T-helper 1 cell (primary cell): ENCODE measurements around the gene GPR27.
A peak's percentile ranks its signal among the peaks of the same experiment; 100 is the strongest.

Experiments
- DNase-seq, 5 donors: peaks; one replicate each; pipeline ENCODE4 v3.0.0-alpha.2; 2012 to 2020

GPR27 gene

DNA sequence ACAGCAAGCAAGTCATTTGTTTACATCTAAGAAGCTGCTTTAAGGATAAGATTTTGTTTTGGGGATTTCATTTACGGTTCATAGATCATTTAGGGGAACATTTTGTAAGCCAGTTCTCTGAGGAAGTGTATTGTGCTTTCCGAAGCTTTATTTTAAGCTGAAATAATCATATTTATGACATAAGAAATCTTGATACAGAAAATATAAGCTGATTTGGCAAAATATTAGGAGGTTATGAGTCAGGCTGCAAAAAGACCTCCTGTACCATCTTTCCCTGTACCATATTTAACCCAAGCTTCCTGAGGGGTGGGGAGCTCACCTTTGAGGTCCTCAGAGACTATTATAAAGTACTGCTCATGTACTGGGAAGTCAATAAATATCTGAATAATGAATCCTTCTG, 20.3 kb upstream of the GPR27 start:
- DNase-seq: no peak

DNA sequence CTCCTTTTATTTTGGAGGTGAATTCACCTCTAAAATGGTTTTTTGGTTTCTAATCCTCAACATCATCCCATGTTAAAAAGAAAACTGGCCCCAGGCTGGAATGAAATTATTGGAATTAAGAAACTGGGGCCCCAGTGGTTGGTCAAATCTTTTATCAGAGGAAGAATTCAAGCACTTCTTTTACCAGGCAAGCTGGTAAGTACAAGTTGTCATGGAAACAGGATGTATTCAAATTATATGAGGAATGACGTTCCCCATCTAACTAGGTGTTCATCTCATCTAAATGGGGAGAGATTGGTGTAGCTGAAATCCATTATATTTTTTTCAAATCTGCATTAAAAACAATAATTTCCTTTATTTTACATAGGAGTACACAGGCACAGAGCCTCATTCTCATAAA, 18.8 kb upstream of the GPR27 start:
- DNase-seq: no peak

DNA sequence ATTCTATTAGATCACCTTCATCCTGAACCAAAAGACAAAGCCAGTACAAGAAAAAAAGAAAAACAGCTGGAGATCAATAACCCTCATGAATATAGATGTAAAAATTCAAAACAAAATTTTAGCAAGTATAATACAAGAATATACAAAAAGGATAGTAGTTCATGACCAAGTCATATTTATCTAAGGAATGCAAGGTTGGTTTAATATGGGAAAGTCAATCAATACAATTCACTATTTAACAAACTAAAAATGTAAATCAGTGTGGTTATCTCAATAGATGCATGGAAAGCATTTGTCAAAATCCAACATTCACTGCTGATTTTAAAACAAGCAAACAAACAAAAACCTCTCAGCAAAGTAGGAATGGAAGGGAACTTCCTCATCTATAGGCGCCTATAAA, 11.0 kb upstream of the GPR27 start:
- DNase-seq: no peak

DNA sequence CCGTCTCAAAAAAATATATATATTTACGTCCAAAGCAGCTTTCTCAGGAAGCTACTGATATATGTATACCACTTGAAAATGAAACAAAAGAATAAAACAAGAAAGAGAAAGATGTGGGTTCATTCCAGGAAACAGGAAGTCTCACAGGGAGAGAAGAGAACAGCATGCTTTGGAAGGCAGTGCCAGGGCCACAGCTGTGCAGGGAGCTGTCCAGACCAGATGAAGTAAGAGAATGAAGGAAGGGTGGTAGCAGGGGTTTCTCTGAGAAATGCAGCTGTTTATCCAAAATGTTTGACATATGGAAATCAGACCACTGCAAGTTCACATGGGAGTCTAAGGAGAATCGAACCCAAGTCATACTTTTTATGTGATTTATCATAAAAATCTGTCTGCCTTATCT, 8.9 kb upstream of the GPR27 start:
- DNase-seq: no peak

DNA sequence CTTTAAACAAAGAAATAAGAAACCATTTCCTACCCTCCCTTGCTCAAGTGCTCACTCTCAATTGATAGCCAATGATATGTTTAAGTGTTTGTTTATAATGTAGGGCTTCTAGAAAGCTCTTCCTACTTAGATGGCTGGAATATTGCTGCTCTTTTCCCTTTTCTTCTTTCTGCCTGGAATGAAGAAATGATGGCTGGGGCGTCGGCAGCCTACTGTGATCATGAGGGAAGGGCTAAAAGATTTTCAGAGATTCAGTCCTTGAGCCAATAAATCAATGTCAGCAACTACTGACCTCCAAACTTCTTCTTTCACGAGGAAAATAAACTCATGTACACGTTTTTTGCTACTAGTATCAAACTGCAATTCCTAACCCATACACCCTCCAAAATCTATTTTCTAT, 2.1 kb upstream of the GPR27 start:
- no peak for DNase-seq

DNA sequence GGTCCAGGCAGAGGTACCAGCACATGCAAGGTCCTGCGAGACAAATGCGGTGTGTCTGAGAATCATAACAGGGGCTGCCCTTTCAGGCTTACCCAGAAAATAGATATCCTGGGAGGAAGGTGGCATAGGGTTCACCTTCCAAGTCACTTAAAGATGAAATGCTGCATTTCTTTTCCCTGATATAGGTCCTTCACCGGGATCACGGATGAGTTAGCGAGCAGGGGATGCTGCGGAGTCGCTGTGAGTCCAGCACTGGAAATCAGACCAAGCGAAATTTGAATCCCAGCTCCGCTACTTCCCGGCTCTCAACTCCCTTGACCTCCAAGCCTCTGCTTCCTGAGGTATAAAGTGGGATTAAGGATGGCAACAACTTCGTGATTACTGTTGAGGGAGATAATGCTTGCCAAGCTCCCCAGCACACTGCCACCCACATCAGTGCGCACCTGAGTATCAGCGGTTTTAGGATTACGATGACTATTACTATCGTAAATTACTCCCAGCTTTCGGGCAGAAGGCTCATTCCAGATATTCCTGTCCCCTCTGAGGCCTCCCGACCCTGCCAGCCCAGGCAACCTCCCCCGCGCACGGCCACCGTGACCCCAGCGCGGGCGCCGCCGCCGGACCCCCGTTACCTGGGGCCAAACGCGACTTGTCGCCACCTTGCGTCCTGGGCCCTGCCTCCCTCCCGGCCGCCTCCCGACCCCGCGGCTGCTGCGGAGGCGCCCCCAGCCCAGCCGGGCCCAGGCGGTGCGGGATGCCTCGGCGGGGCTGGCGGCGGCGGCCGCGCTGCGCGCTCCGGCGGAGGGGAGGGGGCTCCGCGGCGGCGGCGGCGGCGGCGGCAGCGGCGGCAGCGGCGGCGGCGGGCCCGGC, 589 bp upstream of the GPR27 start:
- DNase-seq: no peak

DNA sequence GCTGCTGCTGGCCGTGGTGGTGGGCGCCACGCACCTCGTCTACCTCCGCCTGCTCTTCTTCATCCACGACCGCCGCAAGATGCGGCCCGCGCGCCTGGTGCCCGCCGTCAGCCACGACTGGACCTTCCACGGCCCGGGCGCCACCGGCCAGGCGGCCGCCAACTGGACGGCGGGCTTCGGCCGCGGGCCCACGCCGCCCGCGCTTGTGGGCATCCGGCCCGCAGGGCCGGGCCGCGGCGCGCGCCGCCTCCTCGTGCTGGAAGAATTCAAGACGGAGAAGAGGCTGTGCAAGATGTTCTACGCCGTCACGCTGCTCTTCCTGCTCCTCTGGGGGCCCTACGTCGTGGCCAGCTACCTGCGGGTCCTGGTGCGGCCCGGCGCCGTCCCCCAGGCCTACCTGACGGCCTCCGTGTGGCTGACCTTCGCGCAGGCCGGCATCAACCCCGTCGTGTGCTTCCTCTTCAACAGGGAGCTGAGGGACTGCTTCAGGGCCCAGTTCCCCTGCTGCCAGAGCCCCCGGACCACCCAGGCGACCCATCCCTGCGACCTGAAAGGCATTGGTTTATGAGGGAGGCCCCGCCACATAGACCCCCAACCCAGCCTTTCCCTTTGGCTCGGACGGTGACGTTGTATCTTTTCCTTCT, 1.1 kb downstream of the GPR27 start:
- no peak for DNase-seq

DNA sequence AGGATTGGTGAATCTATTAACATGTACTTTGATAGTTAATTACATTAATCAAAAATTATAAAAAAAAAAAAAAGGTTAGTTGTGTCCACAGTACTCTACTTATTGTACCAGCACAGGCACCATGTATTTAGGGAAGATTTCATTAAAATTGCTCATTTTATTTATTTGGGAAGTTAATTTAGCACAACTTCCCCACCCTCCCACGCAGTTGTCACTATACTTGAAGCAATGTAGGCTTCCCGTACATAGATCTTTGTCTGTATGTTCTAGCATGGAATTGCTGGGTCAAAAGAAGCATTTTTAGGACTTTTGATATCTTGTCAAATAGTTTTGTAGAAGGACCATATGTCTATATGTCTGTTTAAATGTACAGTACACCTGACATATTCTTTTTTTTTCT, 4.4 kb downstream of the GPR27 start:
- DNase-seq: no peak

DNA sequence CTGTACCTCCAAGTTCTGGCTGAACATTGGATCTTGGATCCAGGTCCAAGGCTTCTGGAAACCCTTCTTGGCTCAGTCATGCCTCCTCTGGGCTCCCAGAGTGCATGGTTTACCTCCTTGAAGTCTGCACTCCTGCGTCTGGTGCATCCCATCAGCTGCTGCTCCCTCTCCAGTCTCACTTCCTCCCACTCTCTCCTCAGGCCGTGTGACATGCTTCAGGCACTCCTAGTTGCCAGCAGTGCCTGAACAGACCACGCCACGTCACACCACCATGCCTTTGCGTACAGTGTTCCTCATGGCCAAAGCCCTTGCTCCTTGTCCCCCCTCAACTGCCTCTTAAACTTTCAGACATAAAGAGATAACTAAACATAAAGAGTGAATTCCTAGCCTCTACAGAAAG, 5.7 kb downstream of the GPR27 start:
- no peak for DNase-seq

DNA sequence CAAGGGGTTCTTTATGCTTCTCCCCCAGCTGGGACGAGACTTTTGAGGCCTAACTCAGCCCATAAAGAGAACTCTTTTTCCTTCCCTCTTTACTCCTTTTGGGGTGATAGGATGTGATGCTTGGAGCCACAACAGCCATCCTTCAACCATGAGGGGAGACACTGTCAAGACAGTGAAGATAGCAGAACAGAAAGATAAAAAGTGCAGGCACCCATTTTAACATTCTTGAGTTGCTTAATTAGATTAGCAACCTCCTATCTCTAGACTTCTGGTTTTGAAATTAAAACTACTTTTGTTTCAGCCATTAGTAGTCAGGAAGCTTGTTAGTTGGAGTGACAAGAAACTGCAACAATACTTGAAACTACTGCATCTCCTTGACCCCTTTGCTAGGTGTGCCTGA, 6.5 kb downstream of the GPR27 start:
- DNase-seq: no peak

DNA sequence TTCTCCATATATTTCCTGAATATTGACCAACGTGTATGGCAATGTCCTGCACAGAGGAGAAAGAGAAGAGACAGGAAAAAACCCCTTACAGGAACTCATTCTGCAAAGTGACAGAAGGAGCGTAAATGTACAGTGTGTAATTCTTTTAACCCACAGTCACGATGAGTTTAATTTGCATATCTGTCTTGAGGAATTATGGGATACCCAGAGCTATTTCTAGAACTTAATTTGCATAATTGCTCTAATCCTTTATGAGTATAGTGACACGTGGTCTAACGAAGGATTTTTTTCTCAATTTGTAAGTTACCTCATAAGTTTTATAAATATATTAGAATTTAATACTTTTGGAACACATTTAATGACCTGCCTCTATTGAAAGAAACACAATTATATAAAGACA, 9.8 kb downstream of the GPR27 start:
- no peak for DNase-seq

DNA sequence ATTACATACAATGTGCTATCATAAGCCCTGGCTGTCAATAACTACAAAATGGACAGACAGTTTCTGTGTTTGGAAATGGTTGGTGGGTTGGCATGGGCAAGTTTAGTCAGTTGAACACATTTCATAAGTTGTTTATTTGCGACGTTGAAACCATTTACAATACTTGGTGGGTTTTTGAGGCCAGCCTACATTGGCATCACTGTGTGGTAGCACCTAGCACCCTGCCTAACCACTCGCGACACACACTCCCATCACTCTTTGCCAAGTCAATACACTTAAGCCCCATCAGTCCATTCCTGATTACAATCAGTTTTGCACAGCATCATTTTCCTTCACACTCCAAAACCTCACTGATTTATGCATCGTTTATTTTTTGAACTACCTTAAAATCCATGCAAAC, 17.5 kb downstream of the GPR27 start:
- DNase-seq: no peak

DNA sequence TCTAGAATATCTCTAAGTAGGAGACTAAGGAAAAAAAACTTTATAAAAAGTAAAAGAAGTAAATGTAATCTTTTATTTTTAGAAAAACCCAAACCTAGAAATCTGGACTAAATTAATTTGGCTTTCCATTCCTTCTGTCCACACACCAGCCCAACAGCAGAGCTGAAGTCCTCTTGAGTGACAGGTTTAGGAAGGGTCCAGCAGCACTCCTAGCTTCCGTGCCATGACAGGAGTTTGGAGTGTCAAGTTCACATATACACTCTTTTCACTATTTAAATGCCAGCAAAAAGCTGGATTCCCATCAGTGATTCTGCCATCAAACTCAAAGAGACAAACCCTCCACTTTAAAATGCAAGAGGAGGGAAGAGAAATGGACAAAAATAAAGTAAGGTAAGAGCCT, 18.2 kb downstream of the GPR27 start:
- no peak for DNase-seq

DNA sequence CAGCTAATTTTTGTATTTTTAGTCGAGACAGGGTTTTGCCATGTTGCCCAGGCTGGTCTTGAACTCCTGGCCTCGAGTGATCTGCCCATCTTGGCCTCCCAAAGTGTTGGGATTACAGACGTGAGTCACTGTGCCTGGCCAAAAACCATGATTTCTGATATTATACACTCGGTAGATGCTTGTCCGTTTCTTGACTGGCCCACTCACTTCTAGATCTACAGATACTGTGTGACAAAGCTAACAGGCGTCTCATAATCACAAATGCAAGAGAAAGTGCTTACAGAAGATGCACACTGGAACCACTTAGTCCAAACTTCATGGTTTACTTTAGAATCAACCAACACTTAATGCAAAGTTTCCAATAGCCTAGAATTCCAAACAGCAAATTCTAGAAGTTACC, 22.9 kb downstream of the GPR27 start:
- DNase-seq: no peak

DNA sequence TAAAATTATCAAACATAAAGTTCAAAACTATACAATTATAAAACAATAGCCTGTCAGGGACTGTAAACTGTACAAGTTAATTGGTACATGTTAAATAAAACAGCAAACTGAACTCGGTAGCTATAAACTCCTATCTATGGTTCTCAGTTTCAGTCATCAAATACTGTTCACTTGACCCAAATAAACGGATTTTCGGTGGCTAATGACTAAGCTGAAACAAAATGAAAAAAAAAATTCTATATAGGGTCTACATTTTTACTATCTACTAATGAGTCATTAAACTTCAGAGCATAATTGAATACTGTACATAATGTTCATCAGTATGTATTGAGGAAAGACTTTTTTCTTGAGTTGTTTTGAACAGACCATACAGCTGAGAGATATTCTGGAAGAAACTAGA, 24.7 kb downstream of the GPR27 start:
- peak in 1 of 5 donors; percentile 65 for DNase-seq

DNA sequence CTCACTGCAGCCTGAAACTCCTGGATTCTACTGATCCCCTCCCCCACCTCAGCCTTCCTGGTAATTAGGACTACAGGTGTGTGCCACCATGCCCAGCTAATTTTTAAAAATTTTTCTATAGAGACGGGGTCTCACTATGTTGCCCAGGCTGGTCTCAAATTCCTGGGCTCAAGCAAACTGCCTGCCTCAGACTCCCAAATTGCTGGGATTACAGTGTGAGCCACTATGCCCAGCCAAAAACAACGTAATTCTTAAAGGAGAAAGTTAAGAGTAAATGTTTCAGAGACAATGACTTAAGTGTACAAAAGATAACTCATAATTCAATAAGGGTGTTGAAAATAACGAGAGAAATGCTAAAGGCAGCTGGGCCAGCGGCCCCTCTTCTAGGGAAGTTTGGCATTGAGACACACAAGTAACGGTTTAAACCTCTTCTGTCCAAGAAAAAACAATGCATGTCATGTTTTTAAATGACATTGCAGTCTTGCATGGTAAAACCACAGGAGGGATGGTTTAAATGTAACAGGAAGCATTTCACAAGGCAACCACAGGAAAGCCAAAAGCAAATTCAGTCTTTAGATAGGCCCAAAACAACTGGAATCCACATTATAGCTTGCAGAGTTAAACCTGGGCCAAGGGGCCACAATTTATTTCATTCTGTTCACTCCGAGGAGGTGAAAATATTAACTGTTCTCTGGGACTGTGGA, 26.2 kb downstream of the GPR27 start:
- peak in 1 of 5 donors; percentile 65 for DNase-seq

DNA sequence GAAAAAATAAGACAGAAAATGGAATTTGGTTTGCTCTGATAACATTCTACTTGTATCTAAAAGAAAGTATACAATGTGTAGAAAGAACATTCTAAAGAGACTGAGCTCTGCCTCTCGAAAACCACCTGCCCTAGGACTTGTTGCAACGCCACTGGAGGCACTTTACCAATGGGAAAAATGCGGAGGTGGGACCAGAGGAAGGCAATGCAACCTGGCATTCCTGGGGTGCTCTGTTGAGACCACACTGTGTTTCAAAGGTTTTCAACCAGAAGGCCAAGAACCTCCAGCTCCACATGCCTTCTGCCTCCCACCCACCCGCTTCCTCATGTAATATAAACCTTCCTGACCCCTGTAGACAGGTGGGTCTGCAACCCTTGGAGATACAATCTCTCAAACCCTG, 26.8 kb downstream of the GPR27 start:
- no peak for DNase-seq

DNA sequence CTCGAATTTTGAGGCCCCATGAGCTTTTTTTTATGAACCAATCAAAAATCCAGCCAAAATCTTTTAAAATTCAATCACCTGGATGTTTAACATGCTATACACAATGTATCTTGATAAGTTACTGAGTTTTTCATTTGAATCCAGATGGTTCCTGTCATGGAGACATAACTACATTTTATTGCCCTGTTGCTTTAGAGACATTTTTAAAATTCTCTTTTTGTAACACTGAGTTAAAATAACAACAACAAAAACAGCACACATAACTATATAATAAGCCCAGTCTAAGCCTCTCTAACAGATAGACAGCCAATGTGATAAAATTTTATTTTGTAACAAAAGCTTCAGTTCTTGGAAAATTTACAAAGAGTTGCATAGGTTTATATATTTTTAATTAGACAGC, 29.5 kb downstream of the GPR27 start:
- DNase-seq: no peak

DNA sequence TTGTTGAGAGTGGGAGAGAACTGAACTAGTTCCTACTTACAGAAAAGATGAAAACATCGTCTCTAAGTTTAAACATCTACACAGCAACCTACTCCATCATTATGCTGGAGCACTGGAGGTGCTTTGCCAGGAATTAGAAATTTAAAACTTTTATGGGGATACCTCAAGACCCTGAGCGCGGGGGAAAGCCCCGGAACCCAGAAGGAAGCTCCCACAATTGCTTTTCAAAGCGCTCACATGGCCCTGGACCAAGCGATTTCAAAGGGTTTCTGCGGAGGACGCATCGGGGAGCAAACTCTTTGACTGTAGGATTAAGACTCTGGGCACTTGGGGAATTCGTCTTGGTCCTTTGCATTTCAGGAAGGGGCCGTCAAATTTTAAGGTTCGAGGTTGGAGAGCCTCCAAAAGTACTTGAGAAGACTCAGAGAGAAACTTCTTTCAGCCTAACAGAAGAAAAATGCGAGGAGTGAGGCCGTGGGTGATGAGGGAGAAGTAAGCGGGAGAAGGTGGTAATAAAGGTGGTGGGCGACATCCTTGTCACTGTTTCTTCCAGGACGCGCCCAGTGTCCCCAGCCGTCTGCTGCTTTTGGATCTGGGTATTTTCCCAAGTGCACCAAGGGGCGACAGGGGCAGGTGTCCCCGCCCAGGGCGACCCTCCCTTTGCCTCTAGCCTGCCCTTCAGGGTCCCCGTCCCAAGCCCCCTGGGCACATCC, 30.7 kb downstream of the GPR27 start:
- no peak for DNase-seq

DNA sequence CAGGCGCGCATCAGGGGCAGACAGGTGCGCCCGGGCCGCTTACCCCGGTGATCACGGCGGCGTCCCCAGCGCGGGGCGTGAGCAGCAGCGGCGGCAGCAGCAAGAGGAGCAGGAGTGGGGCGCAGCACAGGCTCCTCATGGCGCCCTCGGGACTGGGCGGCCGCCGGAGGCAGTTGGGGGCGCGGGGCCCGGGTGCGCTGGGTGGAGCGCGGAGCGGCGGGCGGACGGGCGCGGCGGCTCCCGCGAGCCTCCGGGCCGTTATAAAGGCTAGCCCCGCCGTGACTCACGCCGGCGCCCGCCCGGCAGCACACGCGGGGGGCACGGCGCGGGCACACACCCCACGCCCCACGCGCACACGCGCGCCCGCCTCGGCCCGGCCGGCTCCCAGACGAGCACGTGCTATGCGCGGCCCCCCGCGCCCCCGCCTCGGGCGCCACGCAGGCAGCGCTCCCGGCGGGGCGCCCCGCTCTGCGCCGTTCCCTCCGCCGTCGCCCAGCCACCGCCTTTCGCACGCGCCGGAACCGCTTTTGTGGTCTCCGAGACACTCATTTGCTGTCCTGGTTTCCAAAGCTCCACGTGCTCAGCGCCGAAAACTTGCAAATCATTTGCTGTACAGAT, 31.4 kb downstream of the GPR27 start, which contains the start of gene PROK2:
PROK2 (minus strand) TSS at position 235 of the 618 bp plus-strand sequence; CDS start at position 139, 96 bp downstream.
- DNase-seq: peak in 3 of 5 donors; percentile 6 to 40 (median 10)

DNA sequence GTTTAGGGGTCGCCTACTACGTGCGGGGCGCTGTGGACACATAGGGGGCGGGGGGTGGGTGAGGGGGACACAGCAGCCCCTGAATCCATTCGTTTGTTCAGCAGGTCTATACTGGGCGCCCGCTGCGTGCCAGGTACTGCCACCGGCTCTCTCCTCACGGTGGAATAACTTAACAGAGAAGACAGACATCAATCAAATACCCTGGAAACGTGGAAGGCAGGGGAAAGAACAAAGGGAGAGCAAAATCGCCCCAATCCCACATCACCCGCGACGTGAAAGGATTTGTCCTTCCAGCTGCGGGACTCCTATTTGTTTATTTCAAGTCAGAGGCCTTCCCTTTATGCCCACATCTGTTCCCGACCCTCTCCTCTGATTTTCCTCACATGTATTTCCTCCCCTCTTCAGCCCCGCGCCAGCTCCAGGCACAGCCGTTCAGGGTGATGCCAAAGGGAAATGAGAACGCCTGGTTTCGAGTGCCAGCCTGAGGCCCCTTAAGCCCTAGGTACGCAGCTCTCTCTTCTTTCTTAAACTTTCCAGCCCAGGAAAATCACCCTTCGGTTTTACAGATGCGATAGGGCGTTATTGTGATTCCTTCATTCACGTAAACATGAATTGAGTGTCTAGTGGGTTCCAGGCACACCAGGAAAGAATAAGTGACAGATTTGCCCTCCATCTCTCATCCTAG, 32.0 kb downstream of the GPR27 start:
- DNase-seq: no peak

DNA sequence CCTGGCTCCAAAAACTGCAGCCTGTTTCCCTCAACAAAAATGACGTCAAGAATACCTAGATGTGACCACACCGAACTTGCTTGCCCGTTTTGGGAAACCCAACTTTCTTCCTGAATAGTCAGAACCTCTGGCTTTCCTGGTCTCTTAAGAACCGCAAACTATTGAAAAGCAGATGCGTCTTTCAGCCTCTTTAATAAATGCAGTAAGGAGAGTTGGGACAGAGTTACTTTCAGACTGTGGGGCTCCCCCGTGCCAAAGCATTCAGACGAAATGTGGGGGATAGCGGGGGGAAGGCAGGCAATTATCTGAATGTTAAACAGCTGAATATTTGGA, 32.5 kb downstream of the GPR27 start:
- no peak for DNase-seq
